ENCODE results near the gene VPS16. TPM values are rescaled to one million over a fixed set of nuclear protein-coding genes. Genes with fewer than 3 reads are reported as not detected.

The VPS16 gene
- 10 to 100 TPM; 44.7 to 45.0 TPM for total RNA-seq

DNA sequence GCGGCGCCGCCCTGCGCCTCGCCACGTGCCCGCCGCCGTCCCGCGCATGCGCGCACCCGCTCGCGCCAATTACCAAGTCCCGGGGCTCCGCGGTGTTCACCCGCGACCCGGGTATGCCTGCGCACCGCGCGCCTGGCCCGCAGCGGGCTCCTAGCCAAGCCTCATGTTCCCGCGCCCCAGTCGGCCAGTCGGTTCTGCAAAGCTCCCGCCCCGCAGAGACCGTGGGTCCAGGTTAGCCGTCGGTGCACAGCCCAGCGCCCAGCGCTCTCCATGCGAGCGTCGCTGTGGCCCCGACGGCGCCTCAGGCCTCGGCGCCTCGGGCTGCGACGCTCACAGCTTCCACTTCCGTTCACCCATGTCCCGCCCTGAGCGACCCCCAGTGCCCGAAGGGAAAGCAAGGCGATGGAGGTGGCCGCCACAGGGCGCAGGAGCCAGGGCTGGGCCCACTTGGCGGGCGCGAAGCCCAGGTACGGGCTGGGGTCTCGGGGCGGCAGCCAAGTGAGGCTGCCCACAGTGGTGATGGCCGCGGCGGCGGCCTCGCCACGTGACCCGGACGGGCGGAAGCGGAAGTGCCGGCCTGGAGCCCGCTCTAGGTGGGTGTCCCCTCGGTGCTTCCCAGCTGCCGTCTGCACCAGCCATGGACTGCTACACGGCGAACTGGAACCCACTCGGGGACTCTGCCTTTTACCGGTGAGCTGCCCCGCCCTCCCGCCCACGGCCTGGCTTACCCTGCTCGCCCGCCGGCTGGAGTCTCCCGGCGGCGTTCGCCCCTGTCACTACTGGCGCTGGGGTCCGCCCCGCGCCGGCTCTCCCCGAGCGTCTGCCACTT, at the start of gene VPS16, which contains the start of gene PCED1A:
TSS of gene VPS16 (plus strand) at position 608 of the 829 bp plus-strand sequence. CDS start at position 638, 30 bp downstream.
TSS of gene PCED1A (minus strand) at position 518 of the 829 bp plus-strand sequence. CDS start 743 bp downstream, outside the sequence.
- ChIA-PET POLR2A (interaction anchor here (1.0 kb wide), 1 partner anchor 189 kb away, joined by 4 read pairs; no protein-coding TSS in a partner anchor), CTCF (interaction anchor here (0.8 to 1.8 kb wide), 3 partner anchors 12 to 87 kb away, joined by 3 to 8 read pairs (median 5); no protein-coding TSS in a partner anchor)

DNA sequence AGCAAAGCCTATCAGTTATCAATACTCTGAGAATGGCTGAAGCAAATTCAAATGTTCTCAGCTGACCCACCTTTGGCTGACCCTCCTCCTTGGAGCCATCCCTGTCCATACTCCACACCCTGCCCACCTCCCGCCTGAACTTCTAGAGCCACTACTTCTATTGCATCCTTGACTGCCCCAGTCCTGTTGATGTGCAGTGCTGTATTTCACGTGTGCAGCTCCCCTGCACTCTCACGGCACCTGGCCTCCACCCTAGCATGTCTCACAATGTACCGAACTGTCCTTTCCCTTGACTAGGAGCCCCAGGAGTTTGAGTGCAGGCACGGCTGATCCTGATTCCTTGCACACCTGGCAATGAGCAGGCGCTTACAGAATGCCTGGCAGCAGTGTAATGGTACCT, 47.1 kb upstream of the VPS16 start:
- ChIA-PET CTCF (interaction anchor here (0.9 to 1.2 kb wide), 2 partner anchors 34 to 38 kb away, joined by 3 to 4 read pairs; no protein-coding TSS in a partner anchor), POLR2A (no interaction called here)

DNA sequence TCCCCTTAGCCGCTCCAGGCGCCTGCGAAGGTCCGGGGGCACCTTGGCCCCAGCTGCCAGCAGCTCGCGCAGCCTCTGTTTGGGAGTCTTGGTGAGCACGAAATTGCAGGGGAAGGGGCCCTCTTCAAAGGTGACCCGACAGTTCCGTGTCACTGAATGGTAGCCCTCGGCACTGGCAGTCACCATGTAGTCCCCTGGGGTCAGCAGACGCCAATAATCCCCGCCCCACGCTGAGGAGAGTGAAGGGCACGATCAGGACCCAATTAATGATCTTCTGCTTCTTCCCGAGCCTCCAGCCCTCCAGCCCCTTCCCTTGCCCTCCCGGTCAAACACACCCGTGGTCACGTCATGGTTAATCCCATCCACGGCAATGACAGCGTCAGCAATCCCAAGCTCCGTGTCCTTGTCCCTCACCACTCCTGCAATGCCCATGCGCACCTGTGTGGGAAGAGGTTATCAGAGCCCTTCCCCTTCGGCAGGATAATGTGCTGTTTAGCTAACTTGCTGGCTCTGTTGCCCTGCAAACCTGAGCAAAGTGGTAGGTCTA, 46.3 kb upstream of the VPS16 start:
- ChIA-PET CTCF (interaction anchor here (0.9 kb wide), 1 partner anchor 39 kb away, joined by 4 read pairs; no protein-coding TSS in a partner anchor), POLR2A (no interaction called here)

DNA sequence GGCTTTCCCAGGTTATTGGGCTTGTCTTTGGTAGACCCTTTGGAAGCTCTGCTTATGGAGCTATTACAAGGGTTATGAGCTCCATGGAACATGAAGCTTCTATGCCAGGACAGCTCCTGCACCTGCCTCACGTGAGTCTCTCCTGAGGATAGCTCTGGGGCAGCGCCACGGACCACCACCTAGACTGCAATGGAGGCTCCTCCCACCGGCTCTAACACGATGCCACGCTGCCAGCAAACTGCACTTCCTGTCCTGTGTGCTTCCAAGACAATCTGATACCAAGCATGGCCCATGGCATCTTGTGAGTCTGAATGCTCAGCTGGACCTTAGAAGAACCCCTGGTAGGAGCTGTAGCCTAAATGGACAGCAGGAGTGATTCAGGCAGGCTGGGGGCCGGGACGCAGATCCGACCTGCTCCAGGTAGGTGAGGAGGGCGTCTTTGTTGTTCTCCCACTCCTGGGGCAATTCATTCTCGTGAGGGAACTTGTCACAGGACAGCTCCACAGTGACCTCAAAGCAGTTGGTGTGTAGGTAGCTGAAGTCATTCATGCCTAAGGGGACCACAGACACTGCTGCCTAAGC, 45.6 kb upstream of the VPS16 start:
- CTCF ChIA-PET, result no interaction called here
- POLR2A ChIA-PET, result no interaction called here

DNA sequence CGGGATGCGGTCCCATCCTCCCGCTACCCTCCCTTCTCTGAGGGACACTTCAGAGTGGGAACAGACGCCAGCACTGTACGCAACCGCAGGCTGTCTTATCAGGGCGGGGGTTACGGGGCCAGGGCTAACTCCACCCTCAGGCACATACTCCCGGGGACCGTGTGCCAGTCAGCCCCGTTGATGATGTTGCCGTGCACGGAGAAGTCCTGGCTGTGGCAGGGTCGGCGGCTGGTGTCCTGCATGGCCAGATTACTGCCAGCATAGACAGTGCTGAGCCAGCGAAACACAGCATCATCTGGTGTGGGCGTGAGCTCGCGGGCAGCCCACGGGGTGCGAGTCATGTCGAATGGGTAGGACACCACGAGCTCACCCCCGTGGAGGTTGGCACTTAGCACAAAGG, 45.1 kb upstream of the VPS16 start:
- POLR2A ChIA-PET, result no interaction called here
- CTCF ChIA-PET, result no interaction called here

DNA sequence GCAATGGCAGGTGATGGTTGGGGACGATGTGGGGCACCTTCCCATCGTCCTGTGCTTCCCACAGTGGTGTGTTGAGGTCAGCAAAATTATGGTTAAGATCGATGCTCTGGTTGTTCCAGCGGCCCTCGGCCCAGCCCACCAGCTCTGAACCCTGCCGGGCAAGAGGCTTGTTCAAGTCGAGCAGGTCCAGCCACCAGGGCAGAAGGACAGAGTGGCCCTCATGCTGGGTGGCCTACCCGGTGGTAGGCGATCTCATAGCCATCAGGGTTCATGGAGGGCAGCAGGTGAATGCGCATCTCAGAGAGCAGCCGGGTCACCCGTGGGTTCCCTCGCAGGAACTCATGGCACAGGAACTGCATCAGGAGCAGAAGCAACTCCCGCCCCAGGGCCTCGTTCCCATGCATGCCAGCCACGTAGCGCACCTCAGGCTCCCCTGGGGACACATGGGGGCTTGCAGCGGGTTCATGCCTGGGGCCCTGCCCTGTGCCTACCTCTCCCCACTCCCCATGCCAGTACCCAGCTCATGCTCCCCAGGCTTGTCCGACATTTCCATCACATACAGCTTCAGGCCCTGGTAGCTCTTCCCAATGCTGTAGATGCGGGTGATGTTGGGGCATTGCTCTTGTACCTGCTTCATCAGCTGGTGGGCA, 44.4 kb upstream of the VPS16 start:
- POLR2A ChIA-PET, result no interaction called here

DNA sequence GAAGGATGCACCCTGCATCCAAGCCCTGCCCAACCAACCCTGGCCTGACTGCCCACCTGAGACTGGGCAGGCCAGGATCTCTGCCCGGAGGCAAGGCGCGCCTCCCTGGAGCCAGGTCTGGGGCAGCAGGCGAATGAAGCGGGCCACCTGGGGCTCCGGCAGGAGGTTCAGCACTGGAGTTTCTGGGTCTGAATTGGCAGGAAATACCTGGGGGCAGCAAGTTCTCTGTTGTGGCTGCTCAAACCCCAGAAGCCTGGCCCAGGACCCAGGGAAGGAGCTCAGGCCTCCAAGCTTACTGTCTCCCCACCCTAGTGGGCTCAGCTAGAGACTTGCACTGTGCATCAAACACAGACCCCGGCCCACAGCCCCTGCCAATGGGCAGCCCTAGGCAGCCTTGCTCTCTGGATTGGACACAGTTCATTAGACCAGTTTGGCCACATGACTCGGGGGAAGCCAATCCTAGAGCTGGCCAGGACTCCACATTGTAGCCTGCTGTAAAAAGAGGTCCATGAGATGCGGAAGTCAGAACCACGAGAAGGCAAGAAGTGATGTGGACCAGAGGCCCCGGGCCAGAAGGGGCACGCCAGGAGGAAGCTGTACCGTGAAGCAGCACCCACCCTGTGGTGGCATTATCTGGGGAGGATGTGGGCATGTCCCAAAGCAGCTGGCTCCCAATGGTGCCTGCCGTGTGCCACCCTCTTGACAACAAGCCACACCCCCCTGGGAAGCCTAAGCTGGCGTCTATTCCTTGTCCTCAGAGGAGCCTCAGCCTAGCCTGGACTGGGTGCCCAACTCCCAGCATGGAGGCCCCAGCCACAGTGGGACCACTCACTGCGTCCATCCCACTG, 43.2 kb upstream of the VPS16 start:
- ChIA-PET POLR2A (interaction anchor here (0.5 kb wide), 1 partner anchor 24 kb away, joined by 6 read pairs; no protein-coding TSS in a partner anchor), CTCF (no interaction called here)

More for the DNA sequence above, 44.4 kb upstream of the VPS16 start:
- CTCF ChIA-PET, result no interaction called here

DNA sequence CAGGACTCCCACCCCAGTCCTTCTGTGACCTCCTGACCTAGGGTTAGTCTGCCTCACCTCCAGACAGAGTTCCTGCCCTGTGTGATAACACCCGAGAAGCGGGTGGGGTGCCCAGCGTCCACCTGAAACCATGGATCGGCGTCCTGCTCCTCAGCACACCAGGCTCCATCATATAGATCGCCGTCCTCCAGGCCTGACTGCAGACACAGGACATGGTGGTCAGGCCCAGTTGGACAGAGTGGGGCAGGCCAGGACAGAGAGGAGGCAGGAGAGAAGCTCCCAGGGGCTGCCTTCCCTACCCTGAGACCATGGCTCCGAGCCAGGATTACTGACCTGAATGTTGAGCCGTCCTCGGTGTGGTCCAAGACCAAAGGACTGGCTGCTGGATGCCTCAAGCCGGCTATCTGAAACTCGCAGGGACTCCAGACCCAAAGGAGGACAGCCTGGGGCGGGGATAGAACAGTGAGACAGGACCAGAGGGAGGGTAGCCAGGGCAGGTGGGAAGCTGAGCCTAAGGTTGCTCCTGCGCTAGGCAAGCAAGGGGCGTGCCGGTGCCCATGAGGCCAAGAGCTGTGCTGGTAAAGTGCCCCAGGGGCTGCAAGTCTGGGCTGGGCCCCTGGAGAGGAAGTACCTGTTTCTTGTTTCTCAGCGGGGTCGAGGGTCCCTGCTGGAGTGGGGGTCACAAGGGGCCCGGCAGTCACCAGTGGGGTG, 42.3 kb upstream of the VPS16 start:
- POLR2A ChIA-PET, result interaction anchor here (0.5 kb wide), 1 partner anchor 25 kb away, joined by 6 read pairs; no protein-coding TSS in a partner anchor
- CTCF ChIA-PET, result no interaction called here

DNA sequence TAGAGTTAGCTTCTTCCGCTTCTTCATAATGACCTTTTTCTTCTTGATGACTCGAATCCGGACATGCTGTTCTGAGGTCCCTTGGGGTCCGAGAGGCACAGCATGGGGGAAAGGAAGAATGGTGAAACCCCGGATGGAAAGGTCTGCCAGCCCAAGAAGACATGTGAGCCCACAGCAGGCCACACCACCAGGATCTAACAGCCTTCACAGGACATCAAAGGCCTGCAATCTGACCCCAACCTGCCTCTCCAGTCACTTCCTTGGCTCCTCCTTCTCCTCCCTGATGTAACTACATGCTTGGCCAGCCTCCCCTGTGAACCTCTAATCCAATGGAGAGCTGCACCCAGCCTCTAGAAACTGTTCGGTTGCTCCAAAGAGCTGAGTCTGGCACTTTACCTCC, 41.7 kb upstream of the VPS16 start:
- CTCF ChIA-PET, result no interaction called here
- POLR2A ChIA-PET, result no interaction called here

DNA sequence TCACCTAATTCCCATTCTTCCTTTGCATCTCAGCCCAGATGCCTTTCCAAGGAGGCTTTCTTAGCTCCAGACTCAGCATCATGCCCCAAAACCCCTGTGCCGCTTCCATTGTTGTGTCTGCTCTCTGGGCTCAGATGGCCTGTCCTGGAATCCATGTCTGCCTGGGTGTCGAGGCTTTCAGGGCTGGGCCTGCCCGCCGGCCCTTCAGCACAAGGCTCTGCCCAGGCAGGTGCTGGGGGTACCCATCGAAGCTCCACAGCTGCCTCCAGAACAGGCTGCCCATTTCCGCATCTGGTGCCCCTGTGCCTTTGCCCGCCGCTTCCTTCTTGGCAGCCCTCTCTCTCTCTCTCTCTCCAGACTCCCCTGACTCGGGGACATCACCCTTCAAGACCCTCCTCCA, 41.3 kb upstream of the VPS16 start:
- POLR2A ChIA-PET, result no interaction called here
- CTCF ChIA-PET, result interaction anchor here (1.0 kb wide), 1 partner anchor 52 kb away, joined by 4 read pairs; no protein-coding TSS in a partner anchor

DNA sequence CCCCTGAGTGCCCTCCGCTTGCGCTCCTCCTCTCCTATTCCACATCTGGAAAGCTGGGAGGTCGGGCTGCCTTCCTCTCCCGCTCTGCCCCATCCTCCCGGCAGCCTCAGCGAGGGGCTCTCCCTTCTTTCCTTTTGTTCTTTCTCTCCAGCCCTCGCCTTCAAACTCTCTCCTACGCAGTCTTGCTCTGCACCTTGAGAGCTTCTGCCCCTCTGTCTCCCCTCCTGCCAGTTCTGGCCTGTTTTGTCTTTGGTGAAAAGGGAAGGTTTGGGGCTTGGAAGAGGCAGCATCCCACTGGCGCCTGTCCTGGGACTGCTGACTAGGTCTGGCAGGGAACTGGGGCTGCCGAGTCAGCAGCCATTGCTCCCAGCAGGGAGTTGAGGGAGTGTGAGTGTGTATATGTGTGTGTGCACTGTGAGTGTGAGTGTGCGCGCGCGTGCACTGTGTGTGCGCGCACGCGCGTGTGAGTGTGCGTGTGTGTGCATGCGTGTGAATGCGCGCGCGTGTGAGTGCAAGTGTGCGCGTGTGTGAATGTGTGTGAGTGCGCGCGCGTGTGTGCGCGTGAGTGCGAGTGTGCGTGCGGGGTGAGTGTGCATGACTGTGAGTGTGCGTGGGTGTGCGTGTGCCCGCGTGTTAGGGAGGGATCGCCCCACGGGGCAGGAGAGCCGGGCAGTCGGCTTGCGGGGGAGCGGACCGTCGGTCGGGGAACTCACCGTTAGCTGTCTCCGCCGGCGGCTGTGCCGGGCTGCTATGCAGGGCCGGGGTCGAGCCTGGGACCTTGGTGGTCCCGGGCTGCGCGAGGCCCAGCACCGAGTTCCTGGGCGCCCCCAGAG, 40.6 kb upstream of the VPS16 start:
- CTCF ChIA-PET, result interaction anchor here (0.6 to 1.0 kb wide), 3 partner anchors 26 to 64 kb away, joined by 4 to 5 read pairs (median 5); no protein-coding TSS in a partner anchor

DNA sequence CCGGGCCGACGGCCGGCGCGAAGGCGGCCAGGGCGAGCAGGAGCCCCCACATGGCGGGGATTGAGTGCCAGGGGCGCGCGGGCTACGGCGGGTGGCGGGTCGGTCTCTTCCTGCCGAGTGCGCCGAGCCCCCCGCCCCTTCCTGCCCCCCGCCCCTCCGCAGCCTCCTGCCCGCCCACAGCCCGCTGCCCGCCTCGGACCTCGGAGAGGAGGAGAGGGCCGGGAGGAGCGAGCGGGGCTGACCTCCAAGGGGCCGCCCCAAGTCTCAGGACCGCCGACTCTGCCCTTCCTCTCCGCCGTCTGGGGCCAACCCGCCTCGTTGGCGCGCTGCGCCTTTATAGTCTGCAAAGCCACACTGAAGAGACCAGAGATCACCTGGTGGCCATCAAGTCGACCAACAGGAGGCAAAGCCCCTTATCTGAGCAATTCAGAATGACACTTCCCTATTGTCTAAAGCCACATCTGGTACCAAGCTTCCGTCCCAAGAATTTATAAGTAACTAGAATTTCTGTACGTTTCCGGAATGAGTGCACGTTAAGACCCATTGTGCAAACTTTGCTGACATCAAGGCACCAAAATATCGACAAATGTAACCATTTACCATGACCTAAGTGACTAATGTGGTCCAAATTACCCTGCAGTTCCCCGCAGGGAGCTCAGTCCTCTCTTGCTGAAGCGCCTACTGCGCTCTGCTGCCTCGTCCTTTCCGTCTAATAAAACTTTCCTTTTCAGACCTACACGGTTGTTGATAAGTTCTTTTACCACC, 39.8 kb upstream of the VPS16 start, which contains the start of gene CPXM1:
TSS of gene CPXM1 (minus strand) at position 107 of the 765 bp plus-strand sequence. CDS start at position 52, 55 bp downstream.
- ChIA-PET POLR2A (no interaction called here), CTCF (interaction anchor here (0.5 to 0.8 kb wide), 4 partner anchors 27 to 230 kb away, joined by 3 to 5 read pairs (median 4); partner anchors contain the start of genes PCED1A and VPS16)

More for the DNA sequence above, 40.6 kb upstream of the VPS16 start:
- POLR2A ChIA-PET, result no interaction called here

DNA sequence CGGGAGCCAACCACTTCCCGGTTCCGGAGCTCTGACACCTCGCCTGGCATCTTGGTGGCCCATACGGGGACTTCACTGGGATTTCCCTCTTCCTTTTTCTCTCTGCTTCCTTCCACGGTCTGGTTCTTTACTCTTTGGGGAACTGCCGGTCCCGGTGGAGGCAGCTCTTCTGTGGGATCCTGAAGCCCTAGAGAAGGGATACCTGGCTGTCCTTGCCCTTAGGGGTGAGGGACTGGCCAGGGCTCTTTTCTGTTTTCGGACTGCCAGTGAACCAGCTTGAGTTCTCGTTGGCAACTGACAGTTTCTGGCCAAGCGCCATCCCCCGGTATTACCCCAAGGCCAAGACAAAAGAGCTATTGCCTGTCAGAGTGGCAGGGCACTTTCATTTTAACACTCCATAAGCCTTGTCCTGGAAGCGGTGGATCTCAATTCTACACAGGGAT, 39.2 kb upstream of the VPS16 start:
- ChIA-PET CTCF (interaction anchor here (0.5 to 0.8 kb wide), 3 partner anchors 39 to 229 kb away, joined by 3 to 4 read pairs (median 3); partner anchors contain the start of genes PCED1A and VPS16), POLR2A (no interaction called here)

DNA sequence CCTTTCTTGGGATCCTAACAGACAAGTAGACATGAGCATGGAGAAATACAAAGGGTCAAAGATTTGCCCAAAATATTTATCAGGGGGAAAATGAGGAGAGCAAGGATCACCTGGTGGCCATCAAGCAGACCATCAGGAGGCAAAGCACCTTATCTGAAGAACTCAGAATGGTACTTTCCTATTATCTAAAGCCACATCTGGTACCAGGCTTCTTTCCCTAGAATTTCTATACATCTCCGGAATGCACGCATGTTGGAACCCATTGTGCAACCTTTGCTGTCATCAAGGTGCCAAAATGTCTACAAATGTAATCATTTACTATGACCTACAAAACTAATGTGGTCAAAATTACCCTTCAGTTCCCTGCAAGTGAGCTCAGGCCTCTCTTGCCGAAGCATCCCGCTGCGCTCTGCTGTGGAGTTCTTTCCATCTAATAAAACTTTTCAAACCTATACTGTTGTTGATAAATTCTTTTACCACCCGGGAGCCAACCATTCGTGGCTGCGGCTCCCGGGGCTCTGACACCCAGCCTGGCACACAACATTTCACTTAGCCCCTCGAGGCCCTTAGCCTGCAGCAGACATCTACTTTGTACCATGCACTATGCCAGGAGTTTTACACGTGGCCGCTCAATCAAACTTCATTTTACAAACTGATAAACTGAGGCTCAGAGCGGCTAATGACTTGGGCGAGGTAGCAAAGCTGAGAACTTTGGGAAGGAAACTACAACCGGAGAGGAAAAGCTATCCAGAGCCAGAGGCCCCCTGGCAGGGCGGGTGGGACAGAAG, 36.3 kb upstream of the VPS16 start:
- POLR2A ChIA-PET, result no interaction called here

DNA sequence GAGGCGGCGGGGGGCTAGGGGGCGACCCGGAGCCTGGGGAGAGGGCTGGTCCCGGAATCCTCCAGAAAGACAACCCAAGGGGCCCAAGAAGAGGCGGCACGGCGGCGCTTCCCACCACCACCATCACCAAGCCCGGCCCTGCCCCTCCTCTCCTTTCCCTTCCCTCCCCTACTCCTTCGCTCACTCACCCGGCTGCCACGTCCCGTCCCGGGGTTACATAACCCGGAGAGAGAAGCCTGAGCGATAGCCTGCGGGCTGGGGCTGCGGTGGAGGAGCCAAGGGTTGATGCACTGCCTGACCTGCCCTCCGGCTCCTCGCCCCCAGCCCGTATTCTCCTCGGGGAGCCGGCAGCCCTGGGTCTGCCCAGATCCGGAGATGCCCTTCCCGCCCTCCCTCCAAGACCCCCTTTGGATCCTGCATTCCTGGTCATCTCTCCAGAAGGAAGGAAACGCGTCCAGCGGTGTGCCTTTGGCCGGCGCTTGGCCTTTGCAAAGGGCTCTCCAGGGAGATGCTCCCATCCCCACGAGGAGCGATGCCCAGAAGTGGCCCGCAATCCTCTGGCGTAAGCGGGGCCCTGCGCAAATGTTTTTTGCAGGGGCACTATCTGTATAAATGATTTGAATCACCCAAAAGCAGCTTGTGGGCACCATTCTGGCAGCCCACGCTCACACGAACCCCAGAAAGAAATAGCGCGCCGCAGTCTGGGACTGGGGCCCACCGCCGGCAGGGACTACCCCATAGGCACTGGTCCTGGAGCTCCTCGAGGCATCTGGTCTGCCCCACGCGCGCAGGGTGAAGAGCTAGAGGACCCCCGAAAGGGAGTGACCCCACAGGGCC, 35.5 kb upstream of the VPS16 start:
- POLR2A ChIA-PET, result no interaction called here
- CTCF ChIA-PET, result no interaction called here

More for the DNA sequence above, 36.3 kb upstream of the VPS16 start:
- CTCF ChIA-PET, result no interaction called here

Data from activated CD8-positive, alpha-beta memory T cell treated with anti-CD3 and anti-CD28 coated beads for 36 hours (primary cell).